Large intestine (tissue), 3 donors: Measurements from ENCODE around the gene SFXN5. TPM values are rescaled to one million over a fixed set of nuclear protein-coding genes. Genes with fewer than 3 reads are reported as not detected.

Experiments
- DNase-seq, 2 donors: peaks; one replicate each; pipeline versions ENCODE4 v3.0.0 to v3.0.0-alpha.2; 2013
- H3K27ac ChIP-seq: one replicate; pipeline ENCODE4 v1.5.1; 2013; ENCODE audit warnings: low read length
- H3K27me3 ChIP-seq: 2 replicates; pipeline ENCODE4 v1.6.1; 2013; ENCODE audit warnings: low read length; ENCODE audit not compliant: control insufficient read depth, insufficient read depth
- H3K36me3 ChIP-seq: 2 replicates; pipeline ENCODE4 v1.6.1; 2013; ENCODE audit warnings: low read length; ENCODE audit not compliant: control insufficient read depth, insufficient read depth
- H3K4me1 ChIP-seq: one replicate; pipeline ENCODE4 v1.6.1; 2013; ENCODE audit warnings: low read length; ENCODE audit not compliant: control insufficient read depth, insufficient read depth
- H3K4me3 ChIP-seq: one replicate; pipeline ENCODE4 v1.5.1; 2013; ENCODE audit warnings: low read length
- H3K9me3 ChIP-seq: one replicate; pipeline ENCODE4 v1.6.1; 2013; ENCODE audit warnings: mild to moderate bottlenecking, low read depth, low read length, moderate library complexity; ENCODE audit not compliant: control insufficient read depth
- WGBS: methylation state at CpG from one replicate; pipeline ENCODE4 v1.1.5; 2013; ENCODE audit warnings: low lambda C conversion rate; ENCODE audit not compliant: insufficient coverage; 5-methylcytosine and 5-hydroxymethylcytosine counted together
- polyA plus RNA-seq: library from polyadenylated mRNA; unstranded; fragments of 120-200 nt; gene quantifications from one replicate; pipeline ENCODE4 v1.2.1, GENCODE V29; 2013

SFXN5 gene
- polyA plus RNA-seq, 1 donor, result 20.0 TPM

DNA sequence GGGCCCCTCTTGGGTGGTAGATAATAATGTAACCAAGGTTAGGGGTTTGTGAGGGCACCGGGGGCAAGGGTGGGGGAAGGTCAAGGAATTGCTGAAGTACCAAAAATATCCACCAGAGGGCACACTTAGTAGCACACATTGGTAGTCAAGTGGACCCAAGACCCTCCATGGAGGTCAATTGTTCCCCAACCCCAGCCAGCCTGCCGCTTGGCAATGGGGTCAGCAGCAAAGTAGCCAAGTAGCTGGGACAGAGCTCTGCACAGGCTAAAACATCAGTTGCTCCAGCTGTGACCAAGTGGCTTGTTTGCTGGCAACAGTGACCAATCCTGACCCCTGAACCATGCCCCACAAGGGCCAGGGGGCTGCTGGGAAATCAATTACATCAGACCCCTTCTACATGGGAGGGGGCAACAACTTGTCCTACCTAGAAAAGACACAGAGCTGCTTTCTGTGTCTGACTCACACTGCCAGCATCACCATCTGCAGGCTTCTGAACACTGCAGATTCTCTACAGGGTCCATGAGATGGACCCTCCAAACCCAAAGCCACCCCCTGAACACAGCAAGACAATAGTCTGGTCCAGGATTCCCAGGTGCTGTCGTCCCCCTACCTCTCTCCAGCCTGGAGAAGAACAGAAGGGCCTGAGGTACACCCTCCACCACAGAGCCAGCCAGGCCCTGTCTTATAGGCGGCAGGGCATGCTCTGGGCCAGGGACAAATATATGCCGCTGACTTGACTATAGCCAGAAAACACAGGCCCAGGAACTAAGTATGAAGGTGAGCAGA is 78.2 kb downstream of the SFXN5 start:
- Histone ChIP-seq H3K9me3 (no peaks in the 10 kb centered on the region), H3K27me3 (no peaks in the 10 kb centered on the region), H3K4me3 (no peak overlapping the region), H3K27ac (no peak overlapping the region), H3K4me1 (peaks cover 2% of the 10 kb centered on the region), H3K36me3 (peaks cover 11% of the 10 kb centered on the region)
- no CpG with 5 or more reads among the region's 5 CpGs for WGBS
- DNase-seq, result peak in 1 of 2 donors; percentile 29

- no peak for DNase-seq
- Histone ChIP-seq H3K27me3 (no peaks in the 10 kb centered on the region), H3K27ac (no peak overlapping the region), H3K4me3 (no peak overlapping the region), H3K4me1 (no peaks in the 10 kb centered on the region), H3K36me3 (peaks cover 11% of the 10 kb centered on the region), H3K9me3 (no peaks in the 10 kb centered on the region)
- no CpG with 5 or more reads among the region's 8 CpGs for WGBS
These were observed 78.8 kb downstream of the SFXN5 start for GRCh38 chr2:72992734-72993102.

GRCh38 chr2:72991980-72992733 is 79.4 kb downstream of the SFXN5 start:
- Histone ChIP-seq H3K27ac (no peak overlapping the region), H3K27me3 (no peaks in the 10 kb centered on the region), H3K4me3 (no peak overlapping the region), H3K9me3 (no peaks in the 10 kb centered on the region), H3K4me1 (no peaks in the 10 kb centered on the region), H3K36me3 (peaks cover 13% of the 10 kb centered on the region)
- no peak for DNase-seq
- no CpG with 5 or more reads among the region's 11 CpGs for WGBS

- WGBS, result 90% methylated on average over 2 of the region's 6 CpGs
- Histone ChIP-seq H3K36me3 (peaks cover 9% of the 10 kb centered on the region), H3K4me3 (no peak overlapping the region), H3K4me1 (no peaks in the 10 kb centered on the region), H3K27me3 (no peaks in the 10 kb centered on the region), H3K9me3 (no peaks in the 10 kb centered on the region), H3K27ac (no peak overlapping the region)
- DNase-seq, result no peak
These were observed 80.1 kb downstream of the SFXN5 start for GRCh38 chr2:72991439-72991725.

DNA sequence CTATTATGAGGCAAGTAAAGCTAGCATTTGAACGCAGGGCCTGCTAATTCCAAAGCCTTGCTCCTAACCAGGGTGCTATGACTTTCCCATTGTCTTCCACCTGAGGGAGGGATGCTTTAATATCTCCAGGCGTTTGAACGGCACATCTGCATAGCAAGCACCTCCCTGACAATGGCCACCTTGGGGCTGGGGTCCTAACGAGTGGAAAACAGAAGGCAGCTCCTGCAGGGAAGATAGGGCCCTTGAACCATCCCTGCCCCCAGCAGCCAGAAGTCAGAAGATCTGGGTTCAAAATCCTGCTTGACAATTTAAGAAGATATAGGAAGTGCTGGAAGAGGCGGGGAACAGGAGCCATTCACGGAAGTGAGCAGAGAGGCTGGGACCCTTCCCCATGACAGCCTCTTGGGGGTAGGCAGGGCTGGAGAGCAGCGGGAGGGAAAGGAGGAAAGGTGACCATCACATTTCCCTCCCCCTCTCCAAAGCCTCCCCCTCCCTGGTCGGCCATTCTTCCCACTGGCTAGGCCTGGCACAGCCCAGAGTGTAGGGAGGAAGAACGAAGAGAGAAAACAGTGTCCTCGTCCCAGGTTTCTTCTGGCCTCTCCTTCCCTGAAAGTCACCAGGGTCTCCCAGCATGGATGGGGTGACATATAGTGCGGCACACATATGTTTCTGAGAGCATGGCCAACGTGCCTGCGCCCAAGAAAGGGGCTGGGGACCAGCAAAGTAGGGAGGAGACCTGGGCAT is 80.6 kb downstream of the SFXN5 start:
- Histone ChIP-seq H3K4me1 (peaks cover 4% of the 10 kb centered on the region), H3K4me3 (no peak overlapping the region), H3K27ac (no peak overlapping the region), H3K27me3 (no peaks in the 10 kb centered on the region), H3K36me3 (peaks cover 6% of the 10 kb centered on the region), H3K9me3 (no peaks in the 10 kb centered on the region)
- no CpG with 5 or more reads among the region's 13 CpGs for WGBS
- DNase-seq, result no peak

DNA sequence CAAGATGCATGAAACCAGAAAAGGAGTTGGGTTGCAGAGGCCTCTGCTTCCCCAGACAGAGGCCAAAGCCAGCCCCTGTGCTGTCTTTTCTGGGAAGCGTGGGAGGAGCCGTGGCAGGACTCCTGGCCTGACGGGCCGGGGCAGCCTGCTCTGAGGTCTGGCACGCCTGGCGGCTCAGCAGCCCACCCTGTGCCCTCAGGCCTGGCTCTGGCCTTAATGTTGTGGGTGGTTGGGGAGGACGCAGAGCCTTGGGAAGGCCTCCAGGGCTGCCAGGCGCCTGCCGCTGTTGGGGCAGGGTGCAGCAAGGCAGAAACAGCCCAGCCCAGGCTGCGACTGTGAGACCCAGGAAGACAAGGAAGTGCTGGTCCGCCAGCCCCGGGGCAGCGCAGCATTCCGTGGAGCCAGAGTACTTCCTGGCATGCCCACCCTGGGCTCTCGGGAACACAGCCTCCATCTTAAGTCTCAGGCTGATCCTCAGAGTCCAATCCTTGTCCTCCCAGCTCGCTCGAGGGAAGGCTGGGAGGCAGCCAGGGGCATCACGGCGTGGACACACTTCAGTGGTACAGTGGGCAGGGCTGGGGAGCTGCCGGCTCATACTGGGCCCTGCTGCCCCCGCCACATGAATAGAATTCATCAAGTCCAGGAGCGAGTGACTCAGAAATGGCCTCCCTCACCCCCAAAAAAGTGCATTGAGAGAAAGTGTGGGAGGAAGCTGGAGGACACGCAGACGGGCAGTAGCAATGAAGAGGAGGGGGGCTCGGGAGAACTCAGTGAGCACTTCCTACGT is 81.5 kb downstream of the SFXN5 start:
- WGBS, result no CpG with 5 or more reads among the region's 26 CpGs
- Histone ChIP-seq H3K27ac (no peak overlapping the region), H3K4me3 (no peak overlapping the region), H3K9me3 (no peaks in the 10 kb centered on the region), H3K4me1 (peaks cover 6% of the 10 kb centered on the region), H3K27me3 (no peaks in the 10 kb centered on the region), H3K36me3 (peaks cover 8% of the 10 kb centered on the region)
- DNase-seq, result no peak

DNA sequence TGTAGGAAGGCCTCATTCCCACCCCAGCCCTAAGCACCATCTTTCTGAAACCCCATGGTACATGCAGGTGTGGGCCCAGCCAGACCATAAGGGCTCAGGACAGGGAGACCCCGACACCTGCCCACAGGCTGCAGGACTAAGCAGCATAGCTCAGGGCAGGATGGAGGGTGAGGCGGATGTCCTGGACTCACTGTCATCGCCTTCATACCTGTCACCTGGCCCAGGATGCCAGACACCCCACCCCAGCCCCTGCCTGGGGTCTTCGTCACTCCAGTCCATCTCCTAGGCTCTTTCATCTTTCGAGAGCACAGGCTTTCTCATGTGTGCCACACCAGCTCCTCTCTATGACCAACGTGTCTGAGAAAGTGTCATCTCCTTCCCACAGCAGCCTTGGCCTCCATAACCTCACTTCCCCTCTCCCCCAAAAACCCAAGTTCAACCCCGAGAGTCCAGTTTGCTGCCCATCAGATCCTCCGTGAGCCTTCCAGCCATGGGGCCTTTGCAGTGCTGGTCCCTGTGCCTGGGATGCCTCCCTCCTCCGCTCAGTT is 82.7 kb downstream of the SFXN5 start:
- no CpG with 5 or more reads among the region's 9 CpGs for whole genome bisulfite sequencing
- Histone ChIP-seq H3K4me3 (no peak overlapping the region), H3K27ac (no peak overlapping the region), H3K36me3 (peaks cover 9% of the 10 kb centered on the region), H3K4me1 (peaks cover 6% of the 10 kb centered on the region), H3K9me3 (no peaks in the 10 kb centered on the region), H3K27me3 (no peaks in the 10 kb centered on the region)
- DNase-seq, result no peak

GRCh38 chr2:72988041-72988440 is 83.5 kb downstream of the SFXN5 start:
- Histone ChIP-seq H3K4me3 (no peak overlapping the region), H3K27ac (no peak overlapping the region), H3K27me3 (no peaks in the 10 kb centered on the region), H3K36me3 (peaks cover 9% of the 10 kb centered on the region), H3K4me1 (peaks cover 13% of the 10 kb centered on the region), H3K9me3 (no peaks in the 10 kb centered on the region)
- DNase-seq, result no peak
- WGBS, result no CpG with 5 or more reads among the region's 3 CpGs

- no peaks in the 10 kb centered on the region for H3K27me3 ChIP-seq
- DNase-seq, result peak in 1 of 2 donors; percentile 29
- H3K9me3 ChIP-seq, result no peaks in the 10 kb centered on the region
- no peak overlapping the region for H3K27ac ChIP-seq
- H3K36me3 ChIP-seq, result peaks cover 13% of the 10 kb centered on the region
- no CpG with 5 or more reads among the region's 12 CpGs for WGBS
- no peak overlapping the region for H3K4me3 ChIP-seq
- peaks cover 13% of the 10 kb centered on the region for H3K4me1 ChIP-seq
These were observed 85.4 kb downstream of the SFXN5 start for GRCh38 chr2:72985891-72986683.
